DOHH2 (cell line): Measurements from ENCODE around the gene GOLIM4.

ENCODE experiments used
- CTCF ChIP-seq: fragments of 200-600 bp; sonication (generic); IDR thresholded peaks from one replicate; pipeline ENCODE4 v1.5.1; 2014; ENCODE audit warnings: antibody characterized with exemption, mild to moderate bottlenecking, low read depth, low read length; ENCODE audit not compliant: poor library complexity, severe bottlenecking
- EZH2phosphoT487 ChIP-seq: fragments of 200-600 bp; sonication (generic); IDR thresholded peaks from 2 replicates; pipeline ENCODE4 v1.6.1; 2017; ENCODE audit warnings: borderline replicate concordance, mild to moderate bottlenecking, antibody characterized with exemption, low read length, moderate library complexity, mixed read lengths

GRCh38 chr3:168049367-168049974 lies 46.3 kb downstream of the GOLIM4 start:
- no peak for TF ChIP-seq EZH2phosphoT487
- no peak for TF ChIP-seq CTCF
